ENCODE measurements around the gene MITF. TPM values are rescaled to one million over a fixed set of nuclear protein-coding genes. Genes with fewer than 3 reads are reported as not detected.
A peak's percentile ranks its signal among the peaks of the same experiment; 100 is the strongest.
"Not testable (repeated sequence)": the region's sequence is repeated elsewhere in the genome, so short reads cannot be mapped to it uniquely, and the experiment has no call there.

The MITF gene
- polyA plus RNA-seq, 1 donor (not counting 4 experiments of a cell fraction or from before 2014, with no cell fraction given): 2.7 TPM

GRCh38 chr3:69920009-69920408 is 180.7 kb downstream of the MITF start:
- FAIRE-seq; DNase-seq (ENCODE audit: low read depth, low spot score): not testable (repeated sequence)

GRCh38 chr3:69921651-69922050 is 182.4 kb downstream of the MITF start:
- Histone ChIP-seq H3K27me3 (ENCODE audit: control insufficient read depth, extremely low read depth, insufficient read depth, low read length) (no peaks in the 10 kb centered on the region), H2AFZ (ENCODE audit: control insufficient read depth, low read length) (no peak overlapping the region), H3K9me1 (ENCODE audit: control insufficient read depth, extremely low read depth, insufficient read depth, low read length) (no peaks in the 10 kb centered on the region), H4K20me1 (ENCODE audit: control insufficient read depth, extremely low read depth, insufficient read depth, low read length) (no peaks in the 10 kb centered on the region), H3K9ac (ENCODE audit: control insufficient read depth, extremely low read depth, insufficient read depth, low read length) (no peak overlapping the region), H3K36me3 (ENCODE audit: control insufficient read depth in 2 of 2, extremely low read depth in 1 of 2, insufficient read depth in 2 of 2, low read length in 2 of 2) (no peaks in the 10 kb centered on the region), H3K4me3 (ENCODE audit: control insufficient read depth in 2 of 3, extremely low read depth in 1 of 3, insufficient read depth in 2 of 3, low read depth in 1 of 3, low read length in 3 of 3) (no peak overlapping the region), H3K9me3 (ENCODE audit: control insufficient read depth, low read depth, low read length) (no peaks in the 10 kb centered on the region), H3K4me2 (ENCODE audit: control insufficient read depth, extremely low read depth, insufficient read depth, low read depth, low read length) (no peak overlapping the region), H3K27ac (ENCODE audit: control insufficient read depth, insufficient read depth, low read length) (no peak overlapping the region), H3K4me1 (ENCODE audit: control insufficient read depth, extremely low read depth, insufficient read depth, low read length) (no peaks in the 10 kb centered on the region), H3K79me2 (ENCODE audit: control insufficient read depth, insufficient read depth, low read length) (no peaks in the 10 kb centered on the region)
- dilution Hi-C loops (cut with MboI; ENCODE audit: extremely low pct_ligation_motif_present, low sequenced_read_pairs): no loop called here
- DNase-seq (ENCODE audit: low read depth, low spot score) (no peak), FAIRE-seq (no peak)
- TF ChIP-seq CTCF (optimal IDR thresholded peaks at IDR 0.05 in 1 of 3, IDR thresholded peaks at IDR 0.05 in 1 of 3, conservative IDR thresholded peaks at IDR 0.05 in 1 of 3; ENCODE audit: extremely low read depth in 1 of 3, insufficient read depth in 2 of 3, low read length in 3 of 3) (no peak), EZH2 (IDR thresholded peaks at IDR 0.05; ENCODE audit: low read length) (no peak)

More at GRCh38 chr3:69920009-69920408, 180.7 kb downstream of the MITF start:
- H3K4me1 ChIP-seq (ENCODE audit: control insufficient read depth, extremely low read depth, insufficient read depth, low read length); dilution Hi-C loops (cut with MboI; ENCODE audit: extremely low pct_ligation_motif_present, low sequenced_read_pairs); H3K27me3 ChIP-seq (ENCODE audit: control insufficient read depth, extremely low read depth, insufficient read depth, low read length); H3K4me3 ChIP-seq (ENCODE audit: control insufficient read depth in 2 of 3, extremely low read depth in 1 of 3, insufficient read depth in 2 of 3, low read depth in 1 of 3, low read length in 3 of 3); H3K36me3 ChIP-seq (ENCODE audit: control insufficient read depth in 2 of 2, extremely low read depth in 1 of 2, insufficient read depth in 2 of 2, low read length in 2 of 2); H4K20me1 ChIP-seq (ENCODE audit: control insufficient read depth, extremely low read depth, insufficient read depth, low read length); H3K9me1 ChIP-seq (ENCODE audit: control insufficient read depth, extremely low read depth, insufficient read depth, low read length); H2AFZ ChIP-seq (ENCODE audit: control insufficient read depth, low read length); H3K9me3 ChIP-seq (ENCODE audit: control insufficient read depth, low read depth, low read length); H3K79me2 ChIP-seq (ENCODE audit: control insufficient read depth, insufficient read depth, low read length); H3K4me2 ChIP-seq (ENCODE audit: control insufficient read depth, extremely low read depth, insufficient read depth, low read depth, low read length); H3K27ac ChIP-seq (ENCODE audit: control insufficient read depth, insufficient read depth, low read length); H3K9ac ChIP-seq (ENCODE audit: control insufficient read depth, extremely low read depth, insufficient read depth, low read length): not testable (repeated sequence)
- peak in 2 of 3 experiments; percentile 28 to 50 for TF ChIP-seq CTCF (optimal IDR thresholded peaks at IDR 0.05 in 1 of 3, IDR thresholded peaks at IDR 0.05 in 1 of 3, conservative IDR thresholded peaks at IDR 0.05 in 1 of 3; ENCODE audit: extremely low read depth in 1 of 3, insufficient read depth in 2 of 3, low read length in 3 of 3)

All from keratinocyte (primary cell).